Thyroid gland (tissue), 4 donors: ENCODE data around the gene KRT13. TPM values are rescaled to one million over a fixed set of nuclear protein-coding genes. Genes with fewer than 3 reads are reported as not detected.

Experiments
- DNase-seq, 2 donors: peaks; one replicate each; pipeline ENCODE4 v3.0.0-alpha.2; 2019
- H3K27ac ChIP-seq, 3 donors: fragments of 200-600 bp; sonication (generic); 1 replicate in 2 of 3; 2 replicates in 1 of 3; pipeline ENCODE4 v1.5.1; 2016 to 2019; ENCODE audit warnings: mild to moderate bottlenecking in 1 of 3, moderate library complexity in 1 of 3
- H3K27me3 ChIP-seq: fragments of 200-600 bp; sonication (generic); one replicate; pipeline ENCODE4 v1.5.1; 2019
- H3K36me3 ChIP-seq, 2 donors: fragments of 200-600 bp; sonication (generic); one replicate each; pipeline ENCODE4 v1.5.1; 2016 to 2019
- H3K4me1 ChIP-seq, 2 donors: fragments of 200-600 bp; sonication (generic); one replicate each; pipeline ENCODE4 v1.5.1; 2017 to 2019
- H3K4me3 ChIP-seq, 3 donors: fragments of 200-600 bp; sonication (generic); replicated peaks in 1 of 3; 1 replicate in 2 of 3; 2 replicates in 1 of 3; pipeline ENCODE4 v1.5.1; 2016; ENCODE audit warnings: mild to moderate bottlenecking in 1 of 3
- H3K9me3 ChIP-seq: fragments of 200-600 bp; sonication (generic); one replicate; pipeline ENCODE4 v1.5.1; 2017
- CTCF ChIP-seq, 6 experiments: fragments of 200-600 bp in 3 of 6; fragments of 450-650 bp in 3 of 6; sonication (generic) in 3 of 6; IDR thresholded peaks; one replicate each; pipeline ENCODE4 v1.5.1; 2016 to 2019; ENCODE audit warnings: antibody characterized with exemption in 6 of 6, mild to moderate bottlenecking in 2 of 6, inconsistent platforms in 1 of 6, moderate library complexity in 1 of 6
- POLR2A ChIP-seq, 2 donors: fragments of 450-650 bp; IDR thresholded peaks; one replicate each; pipeline ENCODE4 v1.6.1; 2017; ENCODE audit warnings: antibody characterized with exemption in 2 of 2, mild to moderate bottlenecking in 2 of 2, moderate library complexity in 1 of 2
- WGBS, 2 donors: methylation state at CpG; one replicate each; pipeline ENCODE4 v1.1.5; 2017; 5-methylcytosine and 5-hydroxymethylcytosine counted together
- intact Hi-C: fragments of 100-400 bp; cut with DNase I; formaldehyde crosslinking; loops from one replicate; pipeline ENCODE4 v1.15.1; 2023
- microRNA-seq: library from miRNA; unstranded; fragments of <30 nt; microRNA quantifications from one replicate; pipeline ENCODE4, GENCODE V29; 2016
- small RNA-seq: library from RNA; depleted of rRNA; stranded (forward); fragments of <200 nt; gene quantifications from one replicate; pipeline ENCODE3, GENCODE V24; 2016
- total RNA-seq, 4 donors: library from RNA; depleted of rRNA; stranded (reverse); fragments of >200 nt; gene quantifications; one replicate each; pipeline ENCODE4 v1.2.3, GENCODE V29; 2016

Gene KRT13
- total RNA-seq, 4 donors from 2014 or later, result 0.83 TPM; not detected in 3

- 71 to 100% methylated on average over 1 of the region's 1 CpG for WGBS, 2 donors
- no peaks in the 10 kb centered on the region for H3K9me3 ChIP-seq
- no peak for DNase-seq
- intact Hi-C loops, result no loop called here
- TF ChIP-seq CTCF (IDR thresholded peaks at IDR 0.05) (no peak), POLR2A (IDR thresholded peaks at IDR 0.05) (no peak)
- no peaks in the 10 kb centered on the region for H3K27me3 ChIP-seq
- H3K4me3 ChIP-seq, result no peak overlapping the region
- H3K4me1 ChIP-seq, result no peaks in the 10 kb centered on the region
- H3K27ac ChIP-seq, result no peak overlapping the region
- no peaks in the 10 kb centered on the region for H3K36me3 ChIP-seq
These were observed 50.2 kb downstream of the KRT13 start for GRCh38 chr17:41455236-41455635.

GRCh38 chr17:41453066-41453465 lies 52.3 kb downstream of the KRT13 start:
- H3K4me3 ChIP-seq, result no peak overlapping the region
- no peak overlapping the region for H3K27ac ChIP-seq
- no peaks in the 10 kb centered on the region for H3K36me3 ChIP-seq
- WGBS, 2 donors, result 92 to 94% methylated on average over 3 of the region's 3 CpGs
- H3K9me3 ChIP-seq, result no peaks in the 10 kb centered on the region
- no peaks in the 10 kb centered on the region for H3K4me1 ChIP-seq
- no peak for DNase-seq
- no peaks in the 10 kb centered on the region for H3K27me3 ChIP-seq
- intact Hi-C loops, result no loop called here
- TF ChIP-seq CTCF (IDR thresholded peaks at IDR 0.05) (no peak), POLR2A (IDR thresholded peaks at IDR 0.05) (no peak)

GRCh38 chr17:41452281-41452680 lies 53.1 kb downstream of the KRT13 start:
- intact Hi-C loops, result no loop called here
- Histone ChIP-seq H3K4me1 (no peaks in the 10 kb centered on the region), H3K9me3 (no peaks in the 10 kb centered on the region), H3K4me3 (no peak overlapping the region), H3K36me3 (no peaks in the 10 kb centered on the region), H3K27me3 (no peaks in the 10 kb centered on the region), H3K27ac (no peak overlapping the region)
- 45 to 56% methylated on average over 4 of the region's 4 CpGs for WGBS, 2 donors
- DNase-seq, result peak; percentile 8 to 25
- TF ChIP-seq CTCF (IDR thresholded peaks at IDR 0.05) (no peak), POLR2A (IDR thresholded peaks at IDR 0.05) (no peak)

- Histone ChIP-seq H3K4me1 (no peaks in the 10 kb centered on the region), H3K27me3 (no peaks in the 10 kb centered on the region), H3K36me3 (no peaks in the 10 kb centered on the region), H3K4me3 (no peak overlapping the region), H3K9me3 (no peaks in the 10 kb centered on the region), H3K27ac (no peak overlapping the region)
- no peak for DNase-seq
- TF ChIP-seq CTCF (IDR thresholded peaks at IDR 0.05) (no peak), POLR2A (IDR thresholded peaks at IDR 0.05) (no peak)
- intact Hi-C loops, result no loop called here
- WGBS, 2 donors, result 88 to 91% methylated on average over 2 of the region's 2 CpGs
These were observed 54.2 kb downstream of the KRT13 start for GRCh38 chr17:41451154-41451728.

Small RNA genes within 50 kb of the gene (microRNA-seq; reads per million reads assigned to microRNA genes)
- not detected for gene MIR6510

Small RNA genes within 50 kb of the gene (small RNA-seq; reads per million reads assigned to genes)
- gene RNU2-32P, result not detected

Other genes starting within 250 kb of the KRT13 start
- not detected for gene KRTAP9-6, start 240.2 kb downstream of the KRT13 start, total RNA-seq
- not detected for gene KRTAP9-7, start 229.9 kb downstream of the KRT13 start, total RNA-seq
- gene KRTAP29-1, start 202.8 kb downstream of the KRT13 start, total RNA-seq, result not detected
- gene KRTAP16-1, start 196.3 kb downstream of the KRT13 start, total RNA-seq, result not detected
- gene KRTAP17-1, start 189.9 kb downstream of the KRT13 start, total RNA-seq, result not detected
- not detected for gene KRT33A, start 154.8 kb downstream of the KRT13 start, total RNA-seq
- not detected for gene KRT33B, start 135.8 kb downstream of the KRT13 start, total RNA-seq
- gene KRT34, start 123.3 kb downstream of the KRT13 start, total RNA-seq, result not detected
- not detected for gene KRT31, start 108.0 kb downstream of the KRT13 start, total RNA-seq
- not detected for gene KRT37, start 81.0 kb downstream of the KRT13 start, total RNA-seq
- gene KRT38, start 64.6 kb downstream of the KRT13 start, total RNA-seq, result not detected
- gene KRT32, start 38.2 kb downstream of the KRT13 start, total RNA-seq, result not detected
- gene KRT35, start 24.5 kb downstream of the KRT13 start, total RNA-seq, result not detected
- gene KRT36, start 15.7 kb downstream of the KRT13 start, total RNA-seq, result not detected
- under 1 TPM in 1 of 4 donors, not detected in 3; 0.93 TPM for gene KRT15, start 13.3 kb upstream of the KRT13 start, total RNA-seq
- gene KRT19, start 22.7 kb upstream of the KRT13 start, total RNA-seq, result 10 to 100 TPM; 18.3 to 41.4 (median 28.6) TPM
- gene KRT9, start 66.4 kb upstream of the KRT13 start, total RNA-seq, result not detected
- gene KRT14, start 81.3 kb upstream of the KRT13 start, total RNA-seq, result 10 to 100 TPM in 1 of 4 donors, under 1 TPM in 1, not detected in 2; 0.22 to 12.4 TPM
- 1 to 10 TPM in 2 of 4 donors, not detected in 2; 1.3 to 2.0 TPM for gene KRT16, start 107.2 kb upstream of the KRT13 start, total RNA-seq
- under 1 TPM in 1 of 4 donors, not detected in 3; 0.56 TPM for gene KRT17, start 119.0 kb upstream of the KRT13 start, total RNA-seq
- gene EIF1, start 183.3 kb upstream of the KRT13 start, total RNA-seq, result 100 to 1,000 TPM; 119 to 171 (median 145) TPM
- gene GAST, start 206.7 kb upstream of the KRT13 start, total RNA-seq, result not detected
- 10 to 100 TPM in 1 of 4 donors, 1 to 10 TPM in 2, under 1 TPM in 1; 0.94 to 12.7 (median 1.9) TPM for gene HAP1, start 229.0 kb upstream of the KRT13 start, total RNA-seq